DMS153 treated with DMSO at 0.1 percent for 48 hours (cell line): ENCODE data around the gene PRMT7.
A peak's percentile ranks its signal among the peaks of the same experiment; 100 is the strongest.

ENCODE experiments used
- DNase-seq: peaks from one replicate; lab custom pipeline; 2025; ENCODE audit not compliant: unreplicated experiment; lab: John Stamatoyannopoulos, UW

PRMT7 gene

GRCh38 chr16:68389006-68389405 is 78.2 kb downstream of the PRMT7 start:
- no peak for DNase-seq

GRCh38 chr16:68389750-68390371 is 79.0 kb downstream of the PRMT7 start:
- no peak for DNase-seq

GRCh38 chr16:68393333-68393732 is 82.5 kb downstream of the PRMT7 start:
- DNase-seq = no peak

GRCh38 chr16:68395167-68395786 is 84.5 kb downstream of the PRMT7 start:
- no peak for DNase-seq

GRCh38 chr16:68395815-68396214 is 85.0 kb downstream of the PRMT7 start:
- DNase-seq = no peak

- peak; percentile 15 for DNase-seq
These were observed 85.7 kb downstream of the PRMT7 start for GRCh38 chr16:68396481-68396880.

GRCh38 chr16:68397710-68398201 is 86.9 kb downstream of the PRMT7 start:
- DNase-seq = no peak

GRCh38 chr16:68399456-68399855 is 88.6 kb downstream of the PRMT7 start:
- no peak for DNase-seq

- DNase-seq = no peak
These were observed 89.5 kb downstream of the PRMT7 start for GRCh38 chr16:68400083-68400923.

- no peak for DNase-seq
These were observed 90.2 kb downstream of the PRMT7 start for GRCh38 chr16:68400924-68401460.

GRCh38 chr16:68401871-68402747 is 91.3 kb downstream of the PRMT7 start:
- no peak for DNase-seq

- DNase-seq = no peak
These were observed 91.9 kb downstream of the PRMT7 start for GRCh38 chr16:68402748-68403040.

GRCh38 chr16:68403177-68403576 is 92.4 kb downstream of the PRMT7 start:
- DNase-seq = no peak

GRCh38 chr16:68403704-68404103 is 92.9 kb downstream of the PRMT7 start:
- DNase-seq = no peak

GRCh38 chr16:68404736-68405345 is 94.0 kb downstream of the PRMT7 start:
- DNase-seq = no peak

- peak; percentile 85 for DNase-seq
These were observed 95.8 kb downstream of the PRMT7 start for GRCh38 chr16:68406458-68407152.
